HepG2 (cell line): ENCODE results near the gene ZC3H7B. TPM values are rescaled to one million over a fixed set of nuclear protein-coding genes. Genes with fewer than 3 reads are reported as not detected.

ENCODE experiments used
- CHCHD3 ChIP-seq: sonication (generic); formaldehyde crosslinking; IDR thresholded peaks from 2 replicates; pipeline ENCODE4 v1.8.0; 2022; ENCODE audit warnings: mild to moderate bottlenecking, missing genetic modification reagents, moderate library complexity
- FOXC1 ChIP-seq: sonication (generic); formaldehyde crosslinking; IDR thresholded peaks from 2 replicates; pipeline ENCODE4 v1.8.0; 2022; ENCODE audit warnings: mild to moderate bottlenecking, missing genetic modification reagents, borderline replicate concordance
- MYNN ChIP-seq: sonication (generic); formaldehyde crosslinking; IDR thresholded peaks from 2 replicates; pipeline ENCODE4 v1.4.0; 2020; ENCODE audit warnings: mild to moderate bottlenecking, low read depth, missing genetic modification reagents
- NCOA1 ChIP-seq: sonication (generic); formaldehyde crosslinking; IDR thresholded peaks from 2 replicates; pipeline ENCODE4 v1.9.0; 2021; ENCODE audit warnings: missing genetic modification reagents
- NCOA5 ChIP-seq: sonication (generic); formaldehyde crosslinking; IDR thresholded peaks from 2 replicates; pipeline ENCODE4 v1.4.0; 2020; ENCODE audit warnings: missing genetic modification reagents
- NONO ChIP-seq, 2 experiments: fragments of 450-650 bp in 1 of 2; sonication (generic) in 1 of 2; formaldehyde crosslinking in 1 of 2; IDR thresholded peaks in 1 of 2; conservative IDR thresholded peaks in 1 of 2; 2 replicates each; pipeline versions ENCODE4 v1.6.1 to v1.8.0; 2017 to 2022; ENCODE audit warnings: mild to moderate bottlenecking in 1 of 2, missing genetic modification reagents in 1 of 2, moderate library complexity in 1 of 2
- SNRNP70 ChIP-seq: fragments of 200-400 bp; formaldehyde crosslinking; IDR thresholded peaks from 2 replicates; pipeline ENCODE4 v1.6.1; 2017; ENCODE audit warnings: mild to moderate bottlenecking, low read depth, low read length, moderate library complexity
- SOX6 ChIP-seq, 2 experiments: fragments of 450-650 bp in 1 of 2; sonication (generic) in 1 of 2; formaldehyde crosslinking in 1 of 2; IDR thresholded peaks; 2 replicates each; pipeline versions ENCODE4 v1.4.0 to v1.6.1; 2017 to 2020; ENCODE audit warnings: antibody characterized with exemption in 1 of 2, mild to moderate bottlenecking in 1 of 2, missing genetic modification reagents in 1 of 2
- XRCC5 ChIP-seq: fragments of 200-400 bp; formaldehyde crosslinking; optimal IDR thresholded peaks from 2 replicates; pipeline ENCODE3; 2017; ENCODE audit warnings: mild to moderate bottlenecking, low read length
- ZFP82 ChIP-seq: sonication (generic); formaldehyde crosslinking; IDR thresholded peaks from 2 replicates; pipeline ENCODE4 v1.5.1; 2020; ENCODE audit warnings: mild to moderate bottlenecking, missing genetic modification reagents, borderline replicate concordance
- ZNF101 ChIP-seq: sonication (generic); formaldehyde crosslinking; IDR thresholded peaks from 2 replicates; pipeline ENCODE4 v1.4.0; 2020; ENCODE audit warnings: mild to moderate bottlenecking, low read depth, missing genetic modification reagents, borderline replicate concordance
- ZNF30 ChIP-seq: sonication (generic); formaldehyde crosslinking; IDR thresholded peaks from 2 replicates; pipeline ENCODE4 v1.5.0; 2020; ENCODE audit warnings: mild to moderate bottlenecking, missing genetic modification reagents
- ZNF775 ChIP-seq: sonication (generic); formaldehyde crosslinking; IDR thresholded peaks from 2 replicates; pipeline ENCODE4 v1.4.0; 2020; ENCODE audit warnings: missing genetic modification reagents, mild to moderate bottlenecking, moderate library complexity, borderline replicate concordance
- ZSCAN21 ChIP-seq: sonication (generic); formaldehyde crosslinking; IDR thresholded peaks from 2 replicates; pipeline ENCODE4 v1.8.0; 2022; ENCODE audit warnings: mild to moderate bottlenecking, missing genetic modification reagents, moderate library complexity, borderline replicate concordance
- polyA plus RNA-seq, 8 experiments: library from polyadenylated mRNA; depleted of rRNA in 3 of 8; stranded (reverse) in 7 of 8; unstranded in 1 of 8; fragments of >200 nt; fragmentation: Illumina TruSeq in 4 of 8; extraction: Trizol in 4 of 8; gene quantifications; 2 replicates each; pipeline versions ENCODE4 v1.2.1 to v1.2.3, GENCODE V29; 2011 to 2016; ENCODE audit warnings: low read depth in 4 of 8, missing spikeins in 1 of 8, mixed read lengths in 1 of 8; ENCODE audit not compliant: insufficient read depth in 1 of 8
- total RNA-seq, 5 experiments: library from RNA; depleted of rRNA; stranded (reverse); fragments of >200 nt; fragmentation: Illumina TruSeq; extraction: Trizol; gene quantifications; 2 replicates each; pipeline ENCODE4 v1.2.3, GENCODE V29; 2016; ENCODE audit warnings: low read depth in 1 of 5
- TF ChIP-seq, protein P1 (sequence below): sonication (generic); formaldehyde crosslinking; IDR thresholded peaks from 2 replicates; pipeline ENCODE4 v1.4.0; 2020; ENCODE audit warnings: missing genetic modification reagents, borderline replicate concordance
- TF ChIP-seq, protein P2 (sequence below): fragments of 450-650 bp; IDR thresholded peaks from 2 replicates; pipeline ENCODE4 v1.6.1; 2016
- TF ChIP-seq, protein P3 (sequence below): sonication (generic); formaldehyde crosslinking; IDR thresholded peaks from 2 replicates; pipeline ENCODE4 v1.5.0; 2020; ENCODE audit warnings: missing genetic modification reagents
- TF ChIP-seq, protein P4 (sequence below): IDR thresholded peaks from 2 replicates; pipeline ENCODE4 v1.6.1; 2016; ENCODE audit warnings: mild to moderate bottlenecking
- TF ChIP-seq, protein P5 (sequence below): IDR thresholded peaks from 2 replicates; pipeline ENCODE4 v1.6.1; 2016; ENCODE audit warnings: missing genetic modification reagents, missing compliant biosample characterization

Gene ZC3H7B
- total and polyA plus RNA-seq, 2 of the 13 experiments (the other 11 are each of a cell fraction or from before 2014, with no cell fraction given): 26.4 to 37.2 TPM

DNA sequence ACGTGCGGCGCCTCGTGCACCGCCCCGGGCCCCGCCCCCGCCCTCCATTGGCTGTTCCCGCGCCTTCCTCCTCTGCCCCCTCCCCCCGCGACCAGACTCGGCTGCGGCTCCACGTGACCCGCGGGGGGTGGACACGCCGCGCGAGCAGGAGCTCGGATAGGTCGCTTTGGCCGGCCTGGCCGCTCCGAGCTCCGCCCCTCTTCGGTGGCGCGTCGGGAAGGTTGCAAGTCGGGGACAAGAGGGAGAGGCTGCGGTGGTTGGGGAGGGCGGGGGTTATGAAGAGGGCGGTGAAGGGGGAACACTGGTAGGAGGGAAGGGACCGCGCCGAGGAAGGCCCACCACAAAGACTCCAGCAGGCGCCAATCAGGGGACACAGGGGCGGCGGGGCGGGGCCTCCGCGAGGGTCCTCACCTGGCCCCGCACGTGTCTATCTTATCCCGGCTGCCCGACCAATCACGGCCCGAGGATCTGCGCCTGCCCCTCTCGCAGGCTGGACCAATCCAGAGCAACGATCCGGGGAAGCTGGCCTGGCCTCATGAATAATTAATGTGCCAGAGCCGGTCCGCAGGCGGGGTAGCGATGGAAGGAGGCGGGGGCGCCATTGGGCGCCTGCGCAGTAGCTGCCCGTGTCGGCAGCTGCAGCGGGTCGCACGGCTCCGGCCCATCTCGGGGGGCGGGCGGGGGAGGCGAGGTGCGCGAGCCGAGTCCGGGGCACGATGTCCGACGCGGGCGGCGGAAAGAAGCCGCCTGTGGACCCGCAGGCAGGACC lies 80.2 kb downstream of the ZC3H7B start, which contains the start of gene TEF (continued):
- TF ChIP-seq, protein P1, sequence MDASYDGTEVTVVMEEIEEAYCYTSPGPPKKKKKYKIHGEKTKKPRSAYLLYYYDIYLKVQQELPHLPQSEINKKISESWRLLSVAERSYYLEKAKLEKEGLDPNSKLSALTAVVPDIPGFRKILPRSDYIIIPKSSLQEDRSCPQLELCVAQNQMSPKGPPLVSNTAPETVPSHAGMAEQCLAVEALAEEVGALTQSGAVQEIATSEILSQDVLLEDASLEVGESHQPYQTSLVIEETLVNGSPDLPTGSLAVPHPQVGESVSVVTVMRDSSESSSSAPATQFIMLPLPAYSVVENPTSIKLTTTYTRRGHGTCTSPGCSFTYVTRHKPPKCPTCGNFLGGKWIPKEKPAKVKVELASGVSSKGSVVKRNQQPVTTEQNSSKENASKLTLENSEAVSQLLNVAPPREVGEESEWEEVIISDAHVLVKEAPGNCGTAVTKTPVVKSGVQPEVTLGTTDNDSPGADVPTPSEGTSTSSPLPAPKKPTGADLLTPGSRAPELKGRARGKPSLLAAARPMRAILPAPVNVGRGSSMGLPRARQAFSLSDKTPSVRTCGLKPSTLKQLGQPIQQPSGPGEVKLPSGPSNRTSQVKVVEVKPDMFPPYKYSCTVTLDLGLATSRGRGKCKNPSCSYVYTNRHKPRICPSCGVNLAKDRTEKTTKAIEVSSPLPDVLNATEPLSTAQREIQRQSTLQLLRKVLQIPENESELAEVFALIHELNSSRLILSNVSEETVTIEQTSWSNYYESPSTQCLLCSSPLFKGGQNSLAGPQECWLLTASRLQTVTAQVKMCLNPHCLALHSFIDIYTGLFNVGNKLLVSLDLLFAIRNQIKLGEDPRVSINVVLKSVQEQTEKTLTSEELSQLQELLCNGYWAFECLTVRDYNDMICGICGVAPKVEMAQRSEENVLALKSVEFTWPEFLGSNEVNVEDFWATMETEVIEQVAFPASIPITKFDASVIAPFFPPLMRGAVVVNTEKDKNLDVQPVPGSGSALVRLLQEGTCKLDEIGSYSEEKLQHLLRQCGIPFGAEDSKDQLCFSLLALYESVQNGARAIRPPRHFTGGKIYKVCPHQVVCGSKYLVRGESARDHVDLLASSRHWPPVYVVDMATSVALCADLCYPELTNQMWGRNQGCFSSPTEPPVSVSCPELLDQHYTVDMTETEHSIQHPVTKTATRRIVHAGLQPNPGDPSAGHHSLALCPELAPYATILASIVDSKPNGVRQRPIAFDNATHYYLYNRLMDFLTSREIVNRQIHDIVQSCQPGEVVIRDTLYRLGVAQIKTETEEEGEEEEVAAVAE (CRISPR knock-in tag): peak; percentile 79; the same call in 1 of the 2 replicates
- TF ChIP-seq, protein P2, sequence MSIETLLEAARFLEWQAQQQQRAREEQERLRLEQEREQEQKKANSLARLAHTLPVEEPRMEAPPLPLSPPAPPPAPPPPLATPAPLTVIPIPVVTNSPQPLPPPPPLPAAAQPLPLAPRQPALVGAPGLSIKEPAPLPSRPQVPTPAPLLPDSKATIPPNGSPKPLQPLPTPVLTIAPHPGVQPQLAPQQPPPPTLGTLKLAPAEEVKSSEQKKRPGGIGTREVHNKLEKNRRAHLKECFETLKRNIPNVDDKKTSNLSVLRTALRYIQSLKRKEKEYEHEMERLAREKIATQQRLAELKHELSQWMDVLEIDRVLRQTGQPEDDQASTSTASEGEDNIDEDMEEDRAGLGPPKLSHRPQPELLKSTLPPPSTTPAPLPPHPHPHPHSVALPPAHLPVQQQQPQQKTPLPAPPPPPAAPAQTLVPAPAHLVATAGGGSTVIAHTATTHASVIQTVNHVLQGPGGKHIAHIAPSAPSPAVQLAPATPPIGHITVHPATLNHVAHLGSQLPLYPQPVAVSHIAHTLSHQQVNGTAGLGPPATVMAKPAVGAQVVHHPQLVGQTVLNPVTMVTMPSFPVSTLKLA: peak; percentile 76
- TF ChIP-seq NCOA5 (CRISPR knock-in tag) (no peak), CHCHD3 (CRISPR knock-in tag) (no peak), ZNF101 (no peak), ZNF30 (no peak), NONO (IDR thresholded peaks at IDR 0.05) (no peak), NONO (CRISPR knock-in tag; conservative IDR thresholded peaks at IDR 0.05) (peak; percentile 53; the same call in 1 of the 2 replicates), XRCC5 (no peak), ZNF775 (CRISPR knock-in tag) (no peak), ZSCAN21 (CRISPR knock-in tag) (0 out of 2 replicates have a peak, but pooled peaks have one; percentile 39), SOX6 (IDR thresholded peaks at IDR 0.05) (no peak), SOX6 (CRISPR knock-in tag; IDR thresholded peaks at IDR 0.05) (0 out of 2 replicates have a peak, but pooled peaks have one; percentile 9), SNRNP70 (no peak), MYNN (CRISPR knock-in tag) (no peak), FOXC1 (CRISPR knock-in tag) (peak; percentile 28; the same call in 1 of the 2 replicates), NCOA1 (no peak), ZFP82 (CRISPR knock-in tag) (0 out of 2 replicates have a peak, but pooled peaks have one; percentile 15)
- TF ChIP-seq, protein P3, sequence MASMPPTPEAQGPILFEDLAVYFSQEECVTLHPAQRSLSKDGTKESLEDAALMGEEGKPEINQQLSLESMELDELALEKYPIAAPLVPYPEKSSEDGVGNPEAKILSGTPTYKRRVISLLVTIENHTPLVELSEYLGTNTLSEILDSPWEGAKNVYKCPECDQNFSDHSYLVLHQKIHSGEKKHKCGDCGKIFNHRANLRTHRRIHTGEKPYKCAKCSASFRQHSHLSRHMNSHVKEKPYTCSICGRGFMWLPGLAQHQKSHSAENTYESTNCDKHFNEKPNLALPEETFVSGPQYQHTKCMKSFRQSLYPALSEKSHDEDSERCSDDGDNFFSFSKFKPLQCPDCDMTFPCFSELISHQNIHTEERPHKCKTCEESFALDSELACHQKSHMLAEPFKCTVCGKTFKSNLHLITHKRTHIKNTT: no peak
- TF ChIP-seq, protein P4, sequence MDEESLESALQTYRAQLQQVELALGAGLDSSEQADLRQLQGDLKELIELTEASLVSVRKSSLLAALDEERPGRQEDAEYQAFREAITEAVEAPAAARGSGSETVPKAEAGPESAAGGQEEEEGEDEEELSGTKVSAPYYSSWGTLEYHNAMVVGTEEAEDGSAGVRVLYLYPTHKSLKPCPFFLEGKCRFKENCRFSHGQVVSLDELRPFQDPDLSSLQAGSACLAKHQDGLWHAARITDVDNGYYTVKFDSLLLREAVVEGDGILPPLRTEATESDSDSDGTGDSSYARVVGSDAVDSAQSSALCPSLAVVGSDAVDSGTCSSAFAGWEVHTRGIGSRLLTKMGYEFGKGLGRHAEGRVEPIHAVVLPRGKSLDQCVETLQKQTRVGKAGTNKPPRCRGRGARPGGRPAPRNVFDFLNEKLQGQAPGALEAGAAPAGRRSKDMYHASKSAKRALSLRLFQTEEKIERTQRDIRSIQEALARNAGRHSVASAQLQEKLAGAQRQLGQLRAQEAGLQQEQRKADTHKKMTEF (CRISPR knock-in tag): peak; percentile 43; the same call in 1 of the 2 replicates
- TF ChIP-seq, protein P5, sequence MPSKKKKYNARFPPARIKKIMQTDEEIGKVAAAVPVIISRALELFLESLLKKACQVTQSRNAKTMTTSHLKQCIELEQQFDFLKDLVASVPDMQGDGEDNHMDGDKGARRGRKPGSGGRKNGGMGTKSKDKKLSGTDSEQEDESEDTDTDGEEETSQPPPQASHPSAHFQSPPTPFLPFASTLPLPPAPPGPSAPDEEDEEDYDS: peak; percentile 71; the same call in 1 of the 2 replicates
